Activated CD4-positive, alpha-beta T cell treated with anti-CD3 and anti-CD28 coated beads, Interleukin-2, Interleukin-6, amounts not matched to agents 100 ng/mL and 50 ng/mL, durations not matched to agents 16 hours and 8 hours (primary cell): ENCODE data around the gene PNMA3.
"Not testable (repeated sequence)": the region's sequence is repeated elsewhere in the genome, so short reads cannot be mapped to it uniquely, and the experiment has no call there.

Source experiments
- DNase-seq: peaks from one replicate; pipeline ENCODE4 v3.0.0-alpha.2; 2020

PNMA3 gene

DNA sequence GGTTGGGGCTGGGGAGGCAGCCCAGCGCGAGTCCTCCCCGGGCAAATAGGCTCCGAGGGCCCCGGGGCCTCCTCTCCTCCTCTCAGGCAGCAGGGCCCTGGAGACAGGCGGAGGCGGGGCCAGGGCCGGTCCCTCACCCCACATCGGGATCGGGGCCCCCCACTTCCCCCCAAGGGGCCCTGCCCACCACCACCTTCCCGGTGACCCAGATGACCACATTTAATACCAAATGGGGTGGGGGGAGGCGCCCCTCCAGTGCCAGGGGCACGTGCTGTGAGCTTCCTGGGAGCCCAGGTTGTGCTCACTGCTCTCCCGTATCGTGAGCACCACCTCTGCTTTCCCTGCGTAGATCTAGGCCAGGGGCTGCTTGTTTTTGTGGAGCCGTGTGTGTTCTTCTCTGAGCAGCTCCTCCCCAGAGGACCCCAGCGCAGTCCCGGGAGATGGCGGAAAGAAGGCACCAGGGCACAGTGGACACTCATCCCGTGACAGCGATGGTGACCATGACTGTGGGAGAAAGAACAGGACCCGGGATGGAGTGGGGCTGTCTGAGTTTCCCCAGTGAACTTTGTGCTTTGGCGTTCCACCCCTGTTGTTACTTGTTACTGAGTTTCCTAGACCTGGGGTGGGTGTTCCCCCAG, 18.1 kb downstream of the PNMA3 start:
- no peak for DNase-seq

DNA sequence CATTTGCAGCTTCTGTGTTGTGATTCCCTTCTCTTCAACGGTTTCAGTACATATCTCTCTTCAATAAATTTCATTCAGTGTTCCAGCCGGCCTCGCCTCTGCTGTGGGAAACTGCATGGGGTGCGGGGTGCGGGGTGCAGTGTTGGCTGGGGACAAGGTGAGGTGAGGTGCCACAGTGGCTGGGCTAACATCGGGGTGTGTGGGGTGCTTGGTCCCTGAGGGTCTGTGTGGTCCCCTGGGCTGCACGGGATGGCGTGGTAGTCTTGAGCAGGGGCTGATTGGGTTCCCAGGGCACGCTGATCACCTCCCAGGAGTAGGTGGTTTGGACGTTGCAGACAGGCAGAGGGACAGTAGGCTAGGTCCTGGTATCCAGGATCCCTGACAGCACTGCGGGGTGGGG, 18.7 kb downstream of the PNMA3 start:
- DNase-seq = no peak

DNA sequence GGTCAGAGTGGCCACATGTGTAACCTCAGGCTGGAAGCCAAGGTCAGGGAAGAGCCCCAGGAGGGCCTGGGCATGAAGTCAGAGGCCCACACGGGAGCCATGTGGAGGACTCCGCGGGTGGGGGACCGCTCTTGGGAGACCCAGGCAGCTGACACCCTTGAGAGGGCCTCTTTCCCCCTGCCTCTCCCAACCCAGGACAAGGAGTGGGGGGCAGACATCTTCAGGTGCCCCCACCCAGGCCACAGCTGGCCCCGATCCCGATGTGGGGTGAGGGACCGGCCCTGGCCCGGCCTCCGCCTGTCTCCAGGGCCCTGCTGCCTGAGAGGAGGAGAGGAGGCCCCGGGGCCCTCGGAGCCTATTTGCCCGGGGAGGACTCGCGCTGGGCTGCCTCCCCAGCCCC, 19.1 kb downstream of the PNMA3 start:
- no peak for DNase-seq

GRCh38 chrX:153077437-153078135, 21.3 kb downstream of the PNMA3 start:
- not testable (repeated sequence) for DNase-seq

GRCh38 chrX:153083238-153083923, 27.1 kb downstream of the PNMA3 start:
- not testable (repeated sequence) for DNase-seq

DNA sequence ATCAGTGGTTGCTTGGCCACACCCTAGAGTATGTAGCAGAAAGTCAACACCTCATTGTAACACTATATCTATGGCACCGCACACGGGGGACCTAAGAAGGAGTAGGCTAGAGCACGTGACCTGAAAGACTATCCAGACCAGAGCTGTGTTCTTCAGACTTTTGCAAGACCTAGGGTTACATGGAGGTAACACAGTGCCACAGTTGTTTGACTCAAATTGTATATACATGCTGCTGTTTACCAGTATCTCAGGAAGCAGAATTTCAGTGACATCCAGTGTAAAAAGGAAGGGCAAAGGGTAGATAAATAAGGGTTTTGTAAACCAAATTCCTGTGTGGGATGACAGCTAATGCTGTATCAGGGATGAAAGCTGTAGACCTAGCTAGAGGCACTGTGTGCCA, 46.1 kb downstream of the PNMA3 start:
- DNase-seq = no peak

DNA sequence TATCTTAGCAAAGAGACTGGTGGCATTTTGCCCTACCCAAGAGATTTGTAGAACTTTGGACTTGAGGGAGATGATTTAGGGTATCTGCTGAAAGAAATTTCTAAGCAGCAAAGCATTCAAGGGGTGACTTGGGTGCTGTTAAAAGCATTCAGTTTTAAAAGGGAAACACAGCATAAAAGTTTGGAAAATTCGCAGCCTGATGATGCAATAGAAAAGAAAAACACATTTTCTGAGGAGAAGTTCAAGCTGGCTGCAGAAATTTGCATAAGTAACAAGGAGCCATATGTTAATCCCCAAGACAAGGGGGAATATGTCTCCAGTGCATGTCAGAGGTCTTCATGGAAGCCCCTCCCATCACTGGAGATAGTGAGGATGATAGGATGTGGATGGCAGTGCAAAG, 48.7 kb downstream of the PNMA3 start:
- not testable (repeated sequence) for DNase-seq

GRCh38 chrX:153106092-153106801, 50.0 kb downstream of the PNMA3 start:
- DNase-seq = not testable (repeated sequence)
